Measurements from ENCODE around the gene ZNF23. TPM values are rescaled to one million over a fixed set of nuclear protein-coding genes. Genes with fewer than 3 reads are reported as not detected.

ZNF23 gene
- total RNA-seq, 1 experiment from 2014 or later: 11.1 TPM

- TF ChIP-seq EZH2 (IDR thresholded peaks at IDR 0.05) (no peak), SP1 (IDR thresholded peaks at IDR 0.05; ENCODE audit: low read depth) (peak; percentile 91), ZBTB33 (IDR thresholded peaks at IDR 0.05; ENCODE audit: extremely low read depth, insufficient replicate concordance, low read length) (no peak), RAD21 (IDR thresholded peaks at IDR 0.05; ENCODE audit: low read depth) (0 out of 2 replicates have a peak, but pooled peaks have one; percentile 9), MAX (IDR thresholded peaks at IDR 0.05) (peak; percentile 54; the same call in 1 of the 2 replicates), EGR1 (IDR thresholded peaks at IDR 0.05; ENCODE audit: low read depth) (peak; percentile 45), FOSL1 (IDR thresholded peaks at IDR 0.05; ENCODE audit: low read depth) (peak; percentile 99), SRF (IDR thresholded peaks at IDR 0.05; ENCODE audit: low read depth) (peak; percentile 91), YY1 (IDR thresholded peaks at IDR 0.05; ENCODE audit: extremely low read depth, insufficient replicate concordance, low read depth, low read length) (no peak), CEBPB (IDR thresholded peaks at IDR 0.05; ENCODE audit: low read depth) (peak; percentile 73), POLR2A (IDR thresholded peaks at IDR 0.05; ENCODE audit: borderline replicate concordance, extremely low read depth, insufficient read depth, insufficient read length) (no peak), CBX3 (IDR thresholded peaks at IDR 0.05; ENCODE audit: low read depth) (peak; percentile 89), JUND (IDR thresholded peaks at IDR 0.05) (peak; percentile 95), ELF1 (IDR thresholded peaks at IDR 0.05; ENCODE audit: borderline replicate concordance, low read depth) (no peak), POLR2AphosphoS5 (IDR thresholded peaks at IDR 0.05; ENCODE audit: low read depth, low read length) (peak; percentile 33; the same call in 1 of the 2 replicates), SIN3A (IDR thresholded peaks at IDR 0.05; ENCODE audit: low read depth) (peak; percentile 57; the same call in 1 of the 2 replicates)
- H3K9me2 ChIP-seq (ENCODE audit: insufficient read depth): no peaks in the 10 kb centered on the region; the same call in 1 of the 2 replicates
- intact Hi-C loops (cut with micrococcal nuclease): no loop called here
- peak overlapping the region; percentile 2 to 30 for H3K4me3 ChIP-seq (replicated peaks in 1 of 2; ENCODE audit: low read depth in 1 of 2, low read length in 2 of 2)
- H3K9me3 ChIP-seq (ENCODE audit: control insufficient read depth in 1 of 2, insufficient read depth in 1 of 2, low read depth in 1 of 2, low read length in 2 of 2): no peaks in the 10 kb centered on the region
- H3K79me2 ChIP-seq (ENCODE audit: insufficient read depth, low read length): no peaks in the 10 kb centered on the region
- peak overlapping the region; percentile 54; the same call in 1 of the 2 replicates for H3K27ac ChIP-seq (ENCODE audit: low read depth, low read length)
- H3K4me2 ChIP-seq (ENCODE audit: low read length): peak overlapping the region; percentile 64
- RAD21 ChIA-PET (ENCODE audit: low non-redundant PET in 1 of 2, low total read pairs in 2 of 2, uncharacterized antibody in 2 of 2, unreplicated experiment in 2 of 2): interaction anchor here in 1 of 2 experiments (1.4 kb wide), 1 partner anchor 13 kb away, joined by 5 read pairs; the partner anchor contains the start of gene ZNF23
- DNase-seq (ENCODE audit: low read depth, low spot score) (peak; percentile 90), ATAC-seq (peak; percentile 84)
- H3K36me3 ChIP-seq (ENCODE audit: control insufficient read depth in 1 of 2, insufficient read depth in 2 of 2, low read length in 2 of 2): peaks cover 10 to 11% of the 10 kb centered on the region in 2 experiments; a peak in 2 of 4 replicates
- no TSS peak for BruUV-seq (replicated peaks)
- no peak overlapping the region for H2AFZ ChIP-seq (ENCODE audit: low read depth, low read length, poor library complexity, severe bottlenecking)
- CTCF ChIA-PET: interaction anchor here (1.2 to 1.5 kb wide), 2 partner anchors 11 to 25 kb away, joined by 3 to 6 read pairs; no protein-coding TSS in a partner anchor
- peak overlapping the region; percentile 30 for H3K9ac ChIP-seq (ENCODE audit: low read length)
- POLR2A ChIA-PET: interaction anchor here (1.3 to 1.7 kb wide), 2 partner anchors 9 to 13 kb away, joined by 3 to 7 read pairs; partner anchors contain the start of gene ZNF23
- no peaks in the 10 kb centered on the region for H4K20me1 ChIP-seq (ENCODE audit: insufficient read depth)
- no peaks in the 10 kb centered on the region for H3K27me3 ChIP-seq (ENCODE audit: insufficient read depth, low read length)
- peaks cover 16 to 39% of the 10 kb centered on the region in 2 experiments; a peak in 3 of 4 replicates for H3K4me1 ChIP-seq (ENCODE audit: control insufficient read depth in 1 of 2, insufficient read depth in 2 of 2, low read length in 2 of 2)
Observed at GRCh38 chr16:71474864-71475263, 12.8 kb upstream of the ZNF23 start.

Measured in HCT116 (cell line).